Esophagus squamous epithelium (tissue), 4 donors: ENCODE results near the gene INSRR.

ENCODE experiments used
- CTCF ChIP-seq, 6 experiments: fragments of 450-650 bp in 4 of 6; fragments of 200-600 bp in 2 of 6; sonication (generic) in 2 of 6; IDR thresholded peaks; one replicate each; pipeline ENCODE4 v1.5.1; 2016 to 2019; ENCODE audit warnings: antibody characterized with exemption in 6 of 6, mild to moderate bottlenecking in 4 of 6, moderate library complexity in 4 of 6
- POLR2A ChIP-seq, 4 donors: fragments of 450-650 bp; IDR thresholded peaks; one replicate each; pipeline ENCODE4 v1.6.1; 2017; ENCODE audit warnings: antibody characterized with exemption in 4 of 4, mild to moderate bottlenecking in 4 of 4, moderate library complexity in 3 of 4

- TF ChIP-seq CTCF (IDR thresholded peaks at IDR 0.05) = no peak
- TF ChIP-seq POLR2A (IDR thresholded peaks at IDR 0.05) = no peak
Measured at GRCh38 chr1:156905176-156905575, 46.3 kb upstream of the INSRR start.
